Endothelial cell (in vitro differentiated cells): ENCODE measurements around the gene KRT12. TPM values are rescaled to one million over a fixed set of nuclear protein-coding genes. Genes with fewer than 3 reads are reported as not detected.

Experiments used
- DNase-seq: peaks from one replicate; pipeline ENCODE4 v3.0.0; 2021; ENCODE audit warnings: low spot score
- H3K27ac Mint-ChIP-seq: one replicate; pipeline ENCODE4 v1.8.0; 2021; ENCODE audit warnings: mixed read lengths, inconsistent platforms; ENCODE audit not compliant: unreplicated experiment
- H3K27me3 Mint-ChIP-seq: one replicate; pipeline ENCODE4 v1.8.0; 2021; ENCODE audit warnings: mild to moderate bottlenecking, moderate library complexity, mixed read lengths, inconsistent platforms; ENCODE audit not compliant: unreplicated experiment
- H3K36me3 Mint-ChIP-seq: one replicate; pipeline ENCODE4 v1.8.0; 2021; ENCODE audit warnings: mild to moderate bottlenecking, low read depth, mixed read lengths, inconsistent platforms; ENCODE audit not compliant: unreplicated experiment
- H3K4me1 Mint-ChIP-seq: one replicate; pipeline ENCODE4 v1.8.0; 2021; ENCODE audit warnings: mild to moderate bottlenecking, mixed read lengths, inconsistent platforms; ENCODE audit not compliant: unreplicated experiment
- H3K4me3 Mint-ChIP-seq: one replicate; pipeline ENCODE4 v1.8.0; 2021; ENCODE audit warnings: mild to moderate bottlenecking, mixed read lengths, inconsistent platforms; ENCODE audit not compliant: unreplicated experiment
- H3K9me3 Mint-ChIP-seq: one replicate; pipeline ENCODE4 v1.8.0; 2021; ENCODE audit warnings: mixed read lengths, inconsistent platforms; ENCODE audit not compliant: unreplicated experiment
- CTCF ChIP-seq: fragments of 200-600 bp; sonication (generic); IDR thresholded peaks from one replicate; pipeline ENCODE4 v1.5.0; 2021; ENCODE audit warnings: antibody characterized with exemption; ENCODE audit not compliant: unreplicated experiment
- total RNA-seq: library from RNA; stranded (reverse); fragmentation: NEBNext Ultra II Directional; extraction: Animal tissue kit (Norgen Biotek cat#: 25700); gene quantifications from one replicate; pipeline ENCODE4 v1.2.1, GENCODE V29; 2021; ENCODE audit not compliant: unreplicated experiment

The KRT12 gene
- total RNA-seq, 1 donor from 2014 or later: not detected

DNA sequence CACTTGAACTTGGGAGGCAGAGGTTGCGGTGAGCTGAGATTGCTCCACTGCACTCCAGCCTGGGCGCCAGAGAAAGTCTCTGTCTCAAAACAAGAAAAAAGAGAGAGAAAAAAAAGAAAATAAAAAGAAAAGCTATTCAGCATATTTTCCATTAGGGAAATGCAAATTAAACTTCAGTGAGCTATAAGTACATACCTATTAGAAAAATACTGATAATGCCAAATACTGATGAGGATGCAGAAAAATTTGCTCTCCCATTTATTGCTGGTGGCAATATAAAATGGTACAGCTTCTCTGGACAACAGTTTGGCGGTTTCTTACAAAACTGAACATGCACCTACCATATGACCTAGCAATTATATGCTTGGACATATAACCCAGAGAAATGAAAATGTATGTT, 54.4 kb downstream of the KRT12 start:
- no peak for DNase-seq
- no peak for TF ChIP-seq CTCF
- Mint-ChIP-seq H3K27me3 (no peaks in the 10 kb centered on the region), H3K27ac (no peak overlapping the region), H3K36me3 (peaks cover 11% of the 10 kb centered on the region), H3K4me1 (peaks cover 9% of the 10 kb centered on the region), H3K9me3 (no peaks in the 10 kb centered on the region), H3K4me3 (no peak overlapping the region)

Other genes with a start within 250 kb of the KRT12 start
- gene SMARCE1, start 219.4 kb downstream of the KRT12 start, total RNA-seq: 138 TPM
- 1.2 TPM for gene KRT222, start 202.0 kb downstream of the KRT12 start, total RNA-seq
- gene KRT24, start 163.5 kb downstream of the KRT12 start, total RNA-seq: not detected
- gene KRT25, start 111.9 kb downstream of the KRT12 start, total RNA-seq: not detected
- gene KRT26, start 95.0 kb downstream of the KRT12 start, total RNA-seq: not detected
- not detected for gene KRT27, start 84.7 kb downstream of the KRT12 start, total RNA-seq
- gene KRT28, start 67.3 kb downstream of the KRT12 start, total RNA-seq: not detected
- 28.2 TPM for gene KRT10, start 44.6 kb downstream of the KRT12 start, total RNA-seq
- not detected for gene KRT20, start 18.0 kb upstream of the KRT12 start, total RNA-seq
- gene KRT23, start 70.4 kb upstream of the KRT12 start, total RNA-seq: not detected
- gene KRT39, start 99.7 kb upstream of the KRT12 start, total RNA-seq: 0.15 TPM
- gene KRT40, start 117.1 kb upstream of the KRT12 start, total RNA-seq: not detected
- not detected for gene KRTAP3-3, start 126.9 kb upstream of the KRT12 start, total RNA-seq
- gene KRTAP3-2, start 132.7 kb upstream of the KRT12 start, total RNA-seq: not detected
- gene KRTAP3-1, start 141.9 kb upstream of the KRT12 start, total RNA-seq: not detected
- not detected for gene KRTAP1-5, start 160.0 kb upstream of the KRT12 start, total RNA-seq
- gene KRTAP1-4, start 163.0 kb upstream of the KRT12 start, total RNA-seq: not detected
- gene KRTAP1-3, start 167.7 kb upstream of the KRT12 start, total RNA-seq: not detected
- gene KRTAP1-1, start 174.2 kb upstream of the KRT12 start, total RNA-seq: not detected
- not detected for gene KRTAP2-1, start 180.1 kb upstream of the KRT12 start, total RNA-seq
- gene KRTAP2-2, start 188.0 kb upstream of the KRT12 start, total RNA-seq: not detected
- not detected for gene KRTAP2-3, start 192.9 kb upstream of the KRT12 start, total RNA-seq
- gene KRTAP2-4, start 198.7 kb upstream of the KRT12 start, total RNA-seq: not detected
- gene KRTAP4-7, start 216.9 kb upstream of the KRT12 start, total RNA-seq: not detected
- gene KRTAP4-8, start 230.9 kb upstream of the KRT12 start, total RNA-seq: not detected
- gene KRTAP4-16, start 235.0 kb upstream of the KRT12 start, total RNA-seq: not detected
- not detected for gene KRTAP4-9, start 238.2 kb upstream of the KRT12 start, total RNA-seq